Mononuclear cell (primary cell): ENCODE measurements around the gene ANKFN1. TPM values are rescaled to one million over a fixed set of nuclear protein-coding genes. Genes with fewer than 3 reads are reported as not detected.

Experiments
- H3K27me3 ChIP-seq: 2 replicates; pipeline ENCODE4 v1.6.0; 2011; ENCODE audit warnings: low read length, control low read depth; ENCODE audit not compliant: insufficient read depth
- H3K4me1 ChIP-seq: 2 replicates; pipeline ENCODE4 v1.5.1; 2011; ENCODE audit warnings: mild to moderate bottlenecking, low read length, control low read depth; ENCODE audit not compliant: insufficient read depth
- H3K4me3 ChIP-seq: 2 replicates; pipeline ENCODE4 v1.5.1; 2011; ENCODE audit warnings: mild to moderate bottlenecking, low read length, moderate library complexity
- H3K9me3 ChIP-seq: 2 replicates; pipeline ENCODE4 v1.5.1; 2011; ENCODE audit warnings: low read depth, mild to moderate bottlenecking, control low read depth, low read length
- total RNA-seq: library from RNA; depleted of rRNA; stranded (reverse); fragments of >200 nt; gene quantifications from one replicate; pipeline ENCODE4 v1.2.3, GENCODE V29; 2012

ANKFN1 gene
- total RNA-seq, 1 donor = not detected

DNA sequence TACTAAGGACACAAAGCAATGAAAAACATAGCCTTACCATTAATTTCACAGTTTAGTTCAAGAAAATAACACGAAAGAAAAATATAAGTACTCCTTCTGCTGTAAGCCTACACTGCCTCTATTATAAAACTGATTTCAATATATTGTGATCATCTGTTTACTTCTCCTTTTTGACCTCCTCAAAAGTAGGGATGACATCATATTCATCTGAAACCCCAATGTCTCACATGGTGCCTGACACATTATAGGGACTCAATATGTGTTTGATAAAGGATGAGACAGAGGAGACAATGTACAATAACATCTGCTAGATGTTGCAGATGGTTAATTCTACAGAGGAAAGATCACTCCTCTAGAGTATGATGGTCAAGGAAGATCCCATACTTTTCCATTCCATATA, 321.8 kb downstream of the ANKFN1 start:
- H3K9me3 ChIP-seq = no peaks in the 10 kb centered on the region
- no peaks in the 10 kb centered on the region for H3K27me3 ChIP-seq
- H3K4me1 ChIP-seq = no peaks in the 10 kb centered on the region
- no peak overlapping the region for H3K4me3 ChIP-seq

DNA sequence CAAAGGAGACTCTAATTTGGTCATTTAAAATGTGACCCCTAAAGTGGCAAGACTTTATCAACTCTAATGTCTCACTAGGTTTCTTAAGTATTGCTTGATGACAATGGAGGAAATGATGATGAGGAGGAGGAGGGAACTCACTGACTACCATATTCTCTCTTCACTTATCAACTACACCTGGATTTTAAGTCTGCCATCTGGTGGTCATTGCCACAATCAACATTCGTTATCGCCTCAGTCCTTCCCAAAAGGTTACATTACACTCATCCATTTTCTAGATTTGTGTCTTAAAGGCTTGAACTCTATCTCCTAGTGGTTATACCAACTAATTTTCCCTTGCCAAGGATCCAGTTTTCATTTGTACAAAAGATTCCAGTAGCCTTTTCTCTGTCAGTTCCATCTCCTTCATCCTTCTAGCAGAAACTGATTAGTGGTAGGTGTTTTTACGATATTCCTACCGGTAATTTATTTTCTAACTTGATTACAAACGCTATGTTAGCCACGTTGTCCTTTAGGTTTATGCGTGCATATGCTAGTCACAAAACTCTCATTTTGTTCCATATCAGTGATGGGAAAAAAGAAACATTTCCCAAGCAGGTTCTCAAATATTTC, 325.7 kb downstream of the ANKFN1 start:
- no peaks in the 10 kb centered on the region for H3K9me3 ChIP-seq
- no peak overlapping the region for H3K4me3 ChIP-seq
- H3K27me3 ChIP-seq = no peaks in the 10 kb centered on the region
- no peaks in the 10 kb centered on the region for H3K4me1 ChIP-seq

DNA sequence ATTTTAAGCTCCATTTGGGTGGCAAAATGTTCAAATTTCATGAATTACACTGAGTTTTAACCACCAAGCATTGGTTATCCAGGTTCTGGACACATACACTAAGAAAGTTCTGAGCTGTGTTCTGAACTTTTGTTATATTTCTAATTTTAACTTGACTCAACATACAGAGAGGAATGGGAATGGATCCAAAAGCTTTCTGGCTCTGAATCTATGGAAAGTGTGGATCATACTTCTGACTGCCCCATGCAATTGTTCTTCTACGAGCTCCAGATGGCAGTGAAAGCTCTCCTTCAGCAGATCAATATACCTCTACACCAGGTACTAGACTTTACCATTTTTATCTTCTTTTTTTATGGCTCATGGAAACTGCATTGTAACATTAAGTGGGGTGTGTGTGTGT, 327.2 kb downstream of the ANKFN1 start:
- no peaks in the 10 kb centered on the region for H3K27me3 ChIP-seq
- no peaks in the 10 kb centered on the region for H3K4me1 ChIP-seq

DNA sequence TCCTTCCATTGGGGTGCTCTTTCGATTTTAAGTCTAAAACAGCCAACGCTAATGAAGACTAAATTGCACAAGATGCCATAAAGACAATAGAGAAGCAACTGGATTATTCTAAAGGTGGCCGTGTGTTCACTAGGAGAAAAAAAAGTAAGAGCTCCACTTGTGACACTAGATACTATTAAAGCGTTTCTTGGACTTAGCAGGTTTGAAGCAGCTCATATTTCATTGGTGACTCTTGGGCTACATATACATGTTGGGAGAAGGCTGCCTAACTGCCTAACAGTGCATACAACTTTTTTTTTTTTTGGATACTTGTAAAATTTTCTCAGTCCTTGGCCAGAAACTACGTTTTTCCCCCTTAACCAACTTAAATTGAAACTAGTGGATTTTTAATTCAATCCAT, 328.4 kb downstream of the ANKFN1 start:
- Histone ChIP-seq H3K4me3 (no peak overlapping the region), H3K4me1 (no peaks in the 10 kb centered on the region), H3K27me3 (no peaks in the 10 kb centered on the region), H3K9me3 (no peaks in the 10 kb centered on the region)

More for the DNA sequence above, 327.2 kb downstream of the ANKFN1 start:
- no peaks in the 10 kb centered on the region for H3K9me3 ChIP-seq
- H3K4me3 ChIP-seq = no peak overlapping the region

DNA sequence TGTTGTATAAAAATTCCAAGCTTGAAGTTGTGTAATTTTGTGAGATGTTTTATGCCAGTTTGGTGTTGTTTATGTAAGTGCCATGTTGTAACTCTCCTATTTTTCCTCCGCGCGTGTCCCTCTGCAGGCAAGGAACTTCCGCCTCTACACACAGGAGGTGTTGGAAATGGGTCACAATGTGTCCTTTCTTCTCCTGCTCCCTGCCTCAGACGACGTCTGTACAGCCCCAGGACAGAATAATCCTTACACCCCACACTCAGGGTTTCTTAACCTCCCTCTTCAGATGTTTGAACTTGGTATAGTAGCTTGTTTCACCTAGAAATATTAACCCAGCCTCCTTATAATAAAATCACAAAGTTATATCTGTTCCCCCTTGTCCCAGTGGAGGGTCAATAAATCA, 329.0 kb downstream of the ANKFN1 start:
- H3K27me3 ChIP-seq = no peaks in the 10 kb centered on the region
- no peak overlapping the region for H3K4me3 ChIP-seq
- no peaks in the 10 kb centered on the region for H3K4me1 ChIP-seq
- H3K9me3 ChIP-seq = no peaks in the 10 kb centered on the region

- H3K27me3 ChIP-seq = no peaks in the 10 kb centered on the region
- H3K9me3 ChIP-seq = no peaks in the 10 kb centered on the region
- H3K4me1 ChIP-seq = no peaks in the 10 kb centered on the region
- H3K4me3 ChIP-seq = no peak overlapping the region
Measured at GRCh38 chr17:56486732-56487131, 333.5 kb downstream of the ANKFN1 start.

DNA sequence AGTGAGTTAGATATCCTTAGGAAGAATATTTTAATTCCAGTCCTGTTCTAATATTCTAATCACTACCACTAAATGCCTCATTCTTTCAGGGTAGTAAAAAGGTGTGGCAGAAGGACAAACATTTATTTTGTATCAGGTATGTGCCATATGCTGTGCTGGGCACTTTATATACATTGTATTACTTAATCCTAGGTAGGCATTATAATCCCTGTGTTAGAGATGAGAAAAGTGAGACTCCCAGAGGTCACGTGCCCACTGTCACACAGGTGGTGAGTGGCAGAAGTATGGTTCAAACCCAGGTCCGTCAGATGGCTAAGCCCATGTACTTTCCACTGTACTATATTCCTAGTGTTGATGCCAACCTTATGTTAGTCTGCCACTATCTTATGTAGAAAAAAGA, 335.5 kb downstream of the ANKFN1 start:
- no peaks in the 10 kb centered on the region for H3K4me1 ChIP-seq
- no peaks in the 10 kb centered on the region for H3K27me3 ChIP-seq

GRCh38 chr17:56489980-56490379, 336.7 kb downstream of the ANKFN1 start:
- no peaks in the 10 kb centered on the region for H3K9me3 ChIP-seq
- no peaks in the 10 kb centered on the region for H3K27me3 ChIP-seq
- no peak overlapping the region for H3K4me3 ChIP-seq
- no peaks in the 10 kb centered on the region for H3K4me1 ChIP-seq

More for the DNA sequence above, 335.5 kb downstream of the ANKFN1 start:
- Histone ChIP-seq H3K4me3 (no peak overlapping the region), H3K9me3 (no peaks in the 10 kb centered on the region)

GRCh38 chr17:56495556-56495955, 342.3 kb downstream of the ANKFN1 start:
- Histone ChIP-seq H3K9me3 (no peaks in the 10 kb centered on the region), H3K4me3 (no peak overlapping the region), H3K27me3 (no peaks in the 10 kb centered on the region)

GRCh38 chr17:56497132-56497531, 343.9 kb downstream of the ANKFN1 start:
- Histone ChIP-seq H3K4me3 (no peak overlapping the region), H3K27me3 (no peaks in the 10 kb centered on the region), H3K9me3 (no peaks in the 10 kb centered on the region), H3K4me1 (no peaks in the 10 kb centered on the region)

More at GRCh38 chr17:56495556-56495955, 342.3 kb downstream of the ANKFN1 start:
- H3K4me1 ChIP-seq = no peaks in the 10 kb centered on the region

DNA sequence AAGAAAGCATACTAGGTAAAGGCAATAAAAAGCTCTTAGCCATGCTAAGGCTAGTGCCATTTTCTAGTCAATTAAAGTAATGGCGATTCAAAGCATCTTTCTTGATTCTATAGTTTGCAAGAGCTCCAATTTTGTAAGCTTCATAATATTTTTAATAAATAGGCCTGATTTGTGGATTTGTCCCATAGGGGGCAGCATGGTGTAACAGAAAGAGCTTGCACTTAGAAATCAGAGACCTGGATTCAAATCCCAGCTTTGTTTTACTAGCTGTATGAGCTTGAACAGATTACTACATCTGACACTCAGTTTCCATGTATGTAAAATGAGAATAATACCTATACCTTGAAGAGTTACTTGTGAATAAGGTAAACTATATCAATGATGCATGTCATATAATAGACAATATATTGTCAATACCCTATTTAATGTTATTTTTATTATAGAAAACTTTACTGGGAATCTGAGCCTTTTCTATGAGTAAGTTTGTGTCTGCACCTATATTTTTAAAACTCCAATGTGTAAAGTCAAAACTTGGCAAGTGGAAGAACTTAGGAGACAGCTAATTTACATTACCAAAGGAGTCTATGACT, 346.6 kb downstream of the ANKFN1 start:
- H3K27me3 ChIP-seq = no peaks in the 10 kb centered on the region
- no peaks in the 10 kb centered on the region for H3K9me3 ChIP-seq
- H3K4me3 ChIP-seq = no peak overlapping the region
- H3K4me1 ChIP-seq = no peaks in the 10 kb centered on the region

DNA sequence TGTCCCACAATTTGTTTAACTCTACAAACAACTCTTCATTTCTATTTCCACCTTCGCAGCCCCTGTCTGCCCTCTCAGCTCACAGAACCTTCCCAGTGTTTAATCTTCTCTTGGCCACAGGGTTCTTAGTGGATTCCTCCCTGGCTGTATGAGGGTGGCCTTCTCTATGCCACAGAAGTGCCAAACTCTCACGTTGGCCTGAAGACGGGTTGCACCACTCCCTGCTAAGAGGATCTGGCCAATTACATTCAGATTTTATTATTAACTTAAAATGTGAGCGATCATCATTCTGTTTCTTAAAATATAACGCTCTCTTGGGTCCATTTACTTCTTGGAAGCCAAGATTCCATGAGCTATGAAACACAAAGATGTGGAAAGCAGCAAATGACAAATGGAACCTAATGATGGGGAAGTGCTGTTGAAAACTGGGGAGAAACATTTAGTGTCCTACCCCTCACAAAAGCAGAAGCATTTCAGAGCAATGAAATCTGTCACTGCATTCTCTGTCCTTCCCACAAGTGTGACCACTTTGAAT, 348.9 kb downstream of the ANKFN1 start:
- H3K4me3 ChIP-seq = no peak overlapping the region
- no peaks in the 10 kb centered on the region for H3K9me3 ChIP-seq
- no peaks in the 10 kb centered on the region for H3K4me1 ChIP-seq
- no peaks in the 10 kb centered on the region for H3K27me3 ChIP-seq

DNA sequence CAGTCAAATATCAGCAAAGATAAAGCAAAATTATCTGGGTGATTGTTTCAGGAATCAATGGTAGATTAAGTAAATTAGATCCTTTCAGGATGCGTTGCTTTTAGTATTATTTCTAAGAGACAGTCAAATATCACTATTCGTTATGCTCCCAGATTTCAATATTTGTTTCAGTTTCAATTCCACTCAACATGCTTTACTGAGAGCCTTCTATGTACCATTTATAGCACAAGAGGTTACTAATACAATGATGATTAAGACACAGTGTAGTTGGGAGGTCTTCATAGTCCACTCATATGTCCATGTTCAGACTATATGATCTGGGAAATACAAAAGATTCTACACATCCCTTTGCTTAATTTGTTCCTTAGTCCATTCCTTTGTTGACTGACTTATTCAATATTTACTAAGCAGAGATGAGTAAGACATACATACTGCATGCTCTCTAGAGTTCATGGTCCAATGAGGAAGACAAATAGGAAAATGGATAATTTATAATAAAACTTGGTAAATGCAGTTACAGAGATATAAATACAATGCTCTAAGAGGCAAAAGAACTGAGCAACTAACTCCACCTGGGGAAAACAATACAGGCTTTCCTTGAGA, 352.0 kb downstream of the ANKFN1 start:
- H3K27me3 ChIP-seq = no peaks in the 10 kb centered on the region
- H3K4me3 ChIP-seq = no peak overlapping the region
- no peaks in the 10 kb centered on the region for H3K9me3 ChIP-seq
- H3K4me1 ChIP-seq = no peaks in the 10 kb centered on the region

DNA sequence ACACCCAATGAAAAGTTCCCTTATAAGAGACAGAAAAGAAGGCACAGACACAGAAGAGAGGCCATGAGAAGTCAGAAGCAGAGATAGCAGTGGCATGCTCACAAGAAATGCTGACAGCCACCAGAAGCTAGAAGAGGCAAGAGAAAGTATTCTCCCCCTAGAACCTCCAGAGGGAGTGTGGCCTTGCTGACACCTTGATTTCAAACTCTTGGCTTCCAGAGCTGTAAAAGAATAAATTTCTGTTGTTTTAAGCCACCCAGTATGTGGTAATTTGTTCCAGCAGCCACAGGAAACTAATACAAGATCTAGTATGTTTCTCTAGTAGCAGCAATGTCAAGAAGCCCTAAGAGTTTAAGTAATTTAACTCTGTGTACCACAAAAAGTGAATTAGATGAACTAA, 353.1 kb downstream of the ANKFN1 start:
- no peak overlapping the region for H3K4me3 ChIP-seq
- H3K27me3 ChIP-seq = no peaks in the 10 kb centered on the region
- H3K9me3 ChIP-seq = no peaks in the 10 kb centered on the region
- no peaks in the 10 kb centered on the region for H3K4me1 ChIP-seq

DNA sequence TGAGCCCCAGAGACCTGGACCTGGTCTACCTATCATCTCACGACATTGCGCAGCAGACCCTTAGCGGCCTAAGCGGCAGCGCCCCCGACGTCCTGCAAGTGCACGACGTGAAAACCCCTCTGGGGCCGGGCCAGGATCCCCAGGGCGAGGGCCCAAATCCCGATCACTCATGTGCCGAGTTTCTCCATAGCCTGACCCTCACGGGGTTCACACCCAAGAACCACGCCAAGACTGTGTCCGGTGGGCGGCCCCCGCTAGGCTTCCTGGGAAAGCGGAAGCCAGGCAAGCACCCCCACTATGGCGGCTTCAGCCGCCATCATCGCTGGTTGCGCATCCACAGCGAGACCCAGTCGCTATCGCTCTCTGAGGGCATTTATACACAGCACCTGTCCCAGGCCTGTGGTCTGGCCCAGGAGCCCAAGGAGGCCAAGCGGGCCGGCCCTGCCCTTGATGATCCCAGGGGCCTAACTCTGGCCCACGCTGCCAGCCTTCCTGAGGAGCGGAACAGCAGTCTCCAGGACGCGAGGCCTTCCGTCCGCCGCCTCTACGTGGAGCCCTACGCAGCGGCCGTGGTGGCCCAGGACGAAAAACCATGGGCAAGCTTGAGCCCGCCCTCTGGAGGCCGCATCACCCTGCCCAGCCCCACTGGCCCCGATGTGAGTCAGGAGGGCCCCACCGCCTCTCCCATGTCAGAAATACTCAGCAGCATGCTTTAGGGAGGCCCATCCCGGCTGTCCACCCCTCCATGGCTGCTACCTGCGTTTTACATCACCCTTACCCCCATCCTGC, 357.5 kb downstream of the ANKFN1 start:
- H3K4me1 ChIP-seq = no peaks in the 10 kb centered on the region
- H3K4me3 ChIP-seq = no peak overlapping the region
- no peaks in the 10 kb centered on the region for H3K27me3 ChIP-seq
- no peaks in the 10 kb centered on the region for H3K9me3 ChIP-seq
